Hypothalamus (tissue), 51 donors: ENCODE measurements around the gene ATXN7L2.

Source experiments
- DNase-seq, 51 donors: peaks; one replicate each; lab custom pipeline; 2025; lab: John Stamatoyannopoulos, UW

The ATXN7L2 gene

DNA sequence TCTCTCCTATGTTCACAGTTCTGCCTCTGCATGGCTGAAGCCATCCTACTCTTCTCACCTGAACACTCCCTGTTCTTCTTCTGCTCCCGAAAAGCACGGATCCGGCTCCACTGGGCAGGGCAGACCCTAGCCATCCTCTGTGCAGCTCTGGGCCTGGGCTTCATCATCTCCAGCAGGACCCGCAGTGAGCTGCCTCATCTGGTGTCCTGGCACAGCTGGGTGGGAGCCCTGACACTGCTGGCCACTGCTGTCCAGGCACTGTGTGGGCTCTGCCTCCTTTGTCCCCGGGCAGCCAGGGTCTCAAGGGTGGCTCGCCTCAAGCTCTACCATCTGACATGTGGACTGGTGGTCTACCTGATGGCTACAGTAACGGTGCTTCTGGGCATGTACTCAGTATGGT, 12.0 kb downstream of the ATXN7L2 start:
- no peak for DNase-seq

DNA sequence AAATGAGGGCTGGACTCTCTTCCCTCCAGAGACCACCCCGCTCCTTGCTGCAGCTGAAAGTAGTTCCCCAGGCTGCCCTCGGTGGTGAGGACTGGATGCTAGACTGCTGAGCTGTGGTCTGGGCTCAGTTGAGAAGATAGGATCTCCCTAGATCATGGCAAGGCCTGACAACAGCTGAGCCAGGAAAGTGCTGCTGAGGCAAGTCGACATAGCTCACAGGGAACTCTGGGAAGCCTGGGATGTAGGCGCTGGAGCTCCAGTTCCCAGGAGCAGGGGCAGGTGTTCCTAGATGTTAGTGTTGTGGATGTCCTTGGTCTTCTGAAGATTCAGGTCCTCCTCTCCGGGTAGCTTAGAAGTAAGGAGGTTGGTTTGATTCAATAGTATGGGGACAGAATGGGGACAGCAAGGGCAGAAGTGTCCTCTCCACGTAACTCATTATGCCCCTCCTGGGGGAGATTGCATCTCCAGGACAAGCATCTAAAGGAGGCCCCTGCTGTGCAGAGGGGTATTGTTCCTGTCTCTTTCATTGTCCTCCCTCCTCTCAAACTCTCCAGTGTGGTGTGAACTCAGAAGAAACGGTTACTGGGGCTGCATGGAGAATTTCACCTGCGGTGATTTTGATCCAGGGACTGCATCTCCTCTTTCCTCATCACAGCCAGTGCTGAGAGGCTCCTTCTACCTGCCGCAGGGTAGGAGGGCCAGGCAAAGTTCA, 13.9 kb downstream of the ATXN7L2 start:
- DNase-seq, result no peak

DNA sequence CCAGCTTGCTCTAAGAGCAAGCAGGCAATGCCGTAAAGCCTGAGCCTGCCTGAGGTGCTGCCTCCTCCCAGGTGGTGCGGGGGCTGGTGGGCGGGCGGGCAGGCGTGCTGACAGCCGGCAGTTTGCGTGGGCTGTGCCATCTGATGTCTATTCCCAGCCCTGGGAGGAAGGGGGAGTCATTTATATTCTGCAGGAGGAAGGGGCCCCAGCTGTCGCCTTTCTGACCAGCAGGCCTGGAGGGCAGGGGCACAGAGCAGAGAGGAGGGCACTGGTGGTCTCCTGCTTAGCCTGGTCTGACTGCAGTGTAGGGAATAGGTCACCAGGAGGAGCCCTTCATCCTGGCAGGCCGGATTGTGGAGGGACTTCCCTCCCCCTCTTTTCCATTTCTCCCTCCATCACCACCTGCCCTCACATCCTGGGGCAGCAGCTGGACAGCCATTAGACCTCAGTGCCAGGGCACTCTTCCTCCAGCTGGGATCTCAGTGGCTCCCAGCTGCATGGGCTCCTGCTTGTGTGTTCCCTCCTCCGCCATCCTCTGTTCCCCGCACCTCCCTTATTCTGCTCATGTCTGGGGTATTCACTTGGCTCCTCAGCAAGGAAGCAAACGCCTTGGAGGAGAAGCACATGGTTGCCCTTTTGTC, 14.6 kb downstream of the ATXN7L2 start:
- DNase-seq, result peak in 10 of 51 donors; percentile 5 to 69 (median 28)

DNA sequence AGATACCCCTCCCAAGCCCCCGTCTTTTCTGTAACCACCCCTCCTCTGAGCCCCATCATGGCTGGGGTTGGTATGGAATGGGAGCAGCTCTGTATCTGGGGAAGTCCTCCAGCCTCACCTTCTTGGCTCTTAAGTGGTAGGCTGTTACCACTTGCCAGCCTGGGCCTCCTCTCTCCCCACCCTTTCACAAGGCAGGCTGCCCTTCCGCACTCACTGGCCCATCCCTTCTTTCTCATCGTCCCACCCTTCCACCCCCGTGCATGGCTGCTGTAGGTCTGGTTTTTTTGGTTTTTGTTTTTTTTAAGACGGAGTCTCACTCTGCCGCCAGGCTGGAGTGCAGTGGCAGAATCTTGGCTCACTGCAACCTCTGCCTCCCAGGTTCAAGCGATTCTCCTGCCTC, 15.4 kb downstream of the ATXN7L2 start:
- no peak for DNase-seq

DNA sequence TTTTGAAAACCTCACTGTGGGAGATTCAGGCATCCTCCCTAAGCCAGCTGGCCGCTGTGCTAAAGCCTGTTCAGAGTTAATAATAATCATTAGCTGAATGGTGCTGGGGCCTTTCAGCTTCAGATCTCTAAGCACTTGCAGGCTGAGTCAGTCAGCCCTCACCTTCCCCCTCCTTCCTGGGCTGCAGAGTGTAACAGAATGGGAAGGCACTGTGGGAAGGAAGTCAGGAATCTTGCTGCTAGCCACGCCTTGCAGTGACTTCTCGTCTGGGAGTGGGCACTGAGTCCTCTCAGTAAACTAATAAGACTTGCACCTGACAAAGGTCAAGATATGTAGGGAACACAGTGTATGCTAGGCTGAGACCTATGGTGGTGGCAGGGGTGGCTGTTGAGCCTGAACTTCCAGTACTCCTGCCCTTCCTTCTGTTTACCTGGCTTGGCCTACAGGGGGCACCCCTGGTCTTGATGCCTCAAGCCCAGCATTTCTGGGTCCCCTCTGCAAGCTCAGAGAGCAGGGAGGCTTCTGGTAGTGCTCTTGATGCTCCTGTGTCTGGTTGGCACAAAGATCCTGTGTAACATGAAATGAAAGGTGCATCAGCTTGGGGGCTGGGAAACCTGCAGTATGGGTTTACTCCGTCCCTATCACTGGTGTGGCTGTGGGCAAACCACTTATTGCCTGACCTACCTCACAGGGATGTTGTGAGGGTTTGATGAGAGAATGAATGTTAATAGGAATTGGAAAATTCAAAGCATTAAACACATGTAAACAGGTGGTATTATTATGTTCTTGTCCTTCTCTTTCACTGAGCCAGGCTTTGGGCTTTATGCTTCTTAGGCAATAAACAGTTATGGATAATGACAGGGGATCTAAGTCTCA, 16.2 kb downstream of the ATXN7L2 start:
- peak in 8 of 51 donors; percentile 6 to 55 (median 22) for DNase-seq

DNA sequence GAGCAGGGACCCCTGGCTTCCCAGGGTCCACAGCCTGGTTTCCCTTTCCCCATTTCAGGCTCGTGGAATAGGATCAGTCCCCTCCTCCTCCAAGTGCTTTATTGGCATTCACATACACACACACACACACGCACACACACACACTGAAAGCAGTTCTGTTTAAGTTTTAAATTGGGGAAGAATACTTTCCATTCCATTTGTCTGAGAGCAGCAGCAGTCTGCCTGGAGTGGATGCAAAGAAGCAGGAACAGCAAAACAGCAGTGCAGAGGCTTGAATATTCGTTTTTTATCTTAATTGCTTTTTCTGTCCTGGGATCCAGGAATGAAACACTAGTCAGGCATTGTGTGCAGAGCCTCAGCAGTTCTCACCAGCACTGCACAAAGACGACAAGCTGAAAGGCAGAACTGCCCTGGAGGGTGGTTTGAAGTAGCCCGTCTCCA, 17.3 kb downstream of the ATXN7L2 start:
- DNase-seq, result peak in 1 of 51 donors; percentile 16

DNA sequence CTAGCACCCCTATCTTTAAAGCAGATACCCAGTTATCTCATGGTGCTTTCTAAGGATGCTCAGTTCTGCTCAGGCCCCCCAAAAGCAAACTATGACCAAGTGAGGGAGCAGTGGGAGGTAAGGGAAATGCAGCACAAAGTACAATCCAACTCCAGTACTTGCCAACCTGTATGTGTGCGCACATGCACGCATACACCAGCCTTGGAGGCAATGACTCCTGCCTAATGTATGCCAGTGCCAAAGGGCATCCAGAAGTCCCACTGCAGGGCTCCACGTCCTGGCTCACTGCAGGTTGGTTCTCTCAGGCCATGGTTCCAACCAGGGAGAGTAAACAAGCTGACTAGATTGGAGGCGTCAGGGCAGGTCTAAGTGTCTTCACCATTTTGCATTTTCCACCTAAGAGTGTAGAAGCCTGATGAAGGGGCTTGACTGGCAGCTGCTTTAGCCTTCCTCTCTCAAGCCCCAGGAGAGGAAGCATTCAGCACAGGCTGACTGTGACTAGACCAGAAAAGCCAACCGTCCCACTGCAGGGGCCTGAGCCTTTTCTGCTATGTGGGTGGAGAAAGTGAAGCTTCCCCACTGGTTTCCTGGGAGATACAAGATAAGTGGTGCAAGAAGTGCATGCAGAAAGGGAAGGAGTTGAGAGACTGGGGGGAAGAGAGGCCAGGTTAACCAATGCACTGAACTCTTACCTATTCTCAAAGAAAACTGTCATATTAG, 18.1 kb downstream of the ATXN7L2 start:
- no peak for DNase-seq

DNA sequence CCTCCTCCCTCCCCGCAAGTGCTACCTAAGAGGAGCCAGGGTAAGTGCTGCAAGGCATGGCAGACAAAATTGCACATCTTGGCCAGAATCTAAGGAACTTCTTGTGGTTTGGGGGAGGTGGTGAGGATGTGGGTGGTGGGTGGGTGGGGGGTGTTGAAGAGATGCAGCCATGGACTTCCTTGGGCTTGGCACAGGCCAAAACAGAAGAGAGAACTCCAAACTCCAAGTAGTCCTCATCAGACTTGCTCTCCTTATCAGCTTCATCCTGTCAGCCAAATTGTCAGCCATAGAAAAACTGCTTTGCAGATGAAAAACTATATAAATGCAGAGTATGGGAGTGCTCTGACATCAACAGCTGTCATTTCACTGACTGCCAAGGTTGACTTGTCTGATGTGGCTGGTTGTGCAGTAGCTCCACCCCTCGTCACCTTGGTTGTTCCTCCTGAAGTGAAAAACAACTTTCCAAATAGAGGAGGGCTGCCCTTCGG, 18.7 kb downstream of the ATXN7L2 start:
- DNase-seq, result no peak

DNA sequence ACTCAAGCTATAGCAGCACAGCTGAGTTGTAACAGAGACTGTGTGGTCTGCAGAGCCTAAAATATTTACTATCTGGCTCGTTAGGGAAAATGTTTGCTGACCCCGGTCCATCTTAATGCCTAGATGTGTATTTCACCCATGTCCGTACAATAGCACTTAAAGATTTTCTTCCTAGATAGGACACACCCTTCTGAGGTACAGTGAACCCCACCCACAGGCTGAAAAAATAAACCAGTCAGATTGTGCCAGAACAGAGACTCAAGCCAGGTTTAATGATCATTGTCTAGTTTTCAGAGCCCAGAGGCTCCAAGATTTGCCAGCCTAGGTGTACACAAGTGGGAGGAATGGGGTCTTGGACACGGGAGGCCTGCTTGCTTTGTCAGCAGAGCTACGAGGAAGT, 20.2 kb downstream of the ATXN7L2 start:
- DNase-seq, result no peak

DNA sequence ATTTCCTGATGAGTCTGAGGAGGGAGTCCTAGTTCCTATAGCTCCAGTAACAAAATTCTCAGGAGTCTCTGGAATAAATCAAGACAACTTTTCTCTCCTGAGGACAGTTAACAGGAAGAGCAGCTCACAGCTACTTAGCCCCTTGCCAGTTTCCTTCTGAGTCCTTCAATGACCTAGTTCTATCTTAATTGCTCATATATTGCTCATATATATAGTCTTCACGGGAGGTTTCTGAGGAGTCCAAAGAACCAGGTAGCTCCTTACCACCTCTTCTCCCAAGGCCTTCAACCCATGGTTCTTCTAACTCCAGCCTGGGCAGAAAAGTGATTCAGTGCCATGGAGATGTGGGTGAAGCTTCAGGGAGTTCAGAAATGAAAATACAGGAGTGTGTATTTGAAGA, 21.3 kb downstream of the ATXN7L2 start:
- DNase-seq, result no peak

DNA sequence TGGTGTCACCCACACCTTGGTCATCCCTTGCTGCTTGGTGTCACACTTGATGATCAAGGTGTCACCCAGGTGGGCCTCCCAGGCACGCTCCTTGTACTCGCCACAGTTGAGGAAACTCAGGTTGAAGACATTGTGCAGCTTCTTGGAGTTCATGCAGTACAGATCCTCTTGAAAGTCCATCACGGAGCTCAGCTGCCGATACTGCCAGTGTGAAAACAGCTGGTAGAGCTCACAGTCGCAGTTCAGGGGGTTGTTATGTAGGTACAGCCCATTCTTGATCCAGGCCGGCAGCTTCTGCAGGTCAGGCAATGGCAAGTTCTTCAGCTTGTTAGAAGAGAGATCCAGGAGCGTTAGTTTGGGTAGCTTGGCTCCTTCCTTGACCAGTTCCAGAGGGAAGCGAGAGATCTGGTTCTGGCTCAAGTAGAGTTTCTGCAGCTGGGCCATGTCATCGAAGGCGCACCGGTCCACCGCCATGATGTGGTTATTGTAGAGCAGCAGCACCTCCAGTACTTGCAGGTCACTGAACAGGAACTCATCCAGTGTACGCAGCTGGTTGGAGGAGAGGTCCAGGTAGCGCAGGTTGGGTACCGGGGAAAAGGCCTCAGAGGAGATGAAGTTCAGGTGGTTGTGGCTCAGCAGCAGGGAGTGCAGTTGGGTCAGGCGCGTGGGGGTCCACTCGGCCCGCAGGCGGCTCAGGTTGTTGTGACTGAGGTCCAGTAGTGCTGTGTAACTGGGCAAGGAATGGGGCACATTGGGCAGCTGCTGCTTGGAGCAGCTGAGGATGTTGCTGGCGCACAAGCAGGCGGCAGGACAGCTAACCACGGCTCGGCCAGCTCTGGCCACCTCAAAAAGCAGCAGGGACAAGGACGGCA, 24.5 kb downstream of the ATXN7L2 start:
- DNase-seq, result peak in 1 of 51 donors; percentile 11

DNA sequence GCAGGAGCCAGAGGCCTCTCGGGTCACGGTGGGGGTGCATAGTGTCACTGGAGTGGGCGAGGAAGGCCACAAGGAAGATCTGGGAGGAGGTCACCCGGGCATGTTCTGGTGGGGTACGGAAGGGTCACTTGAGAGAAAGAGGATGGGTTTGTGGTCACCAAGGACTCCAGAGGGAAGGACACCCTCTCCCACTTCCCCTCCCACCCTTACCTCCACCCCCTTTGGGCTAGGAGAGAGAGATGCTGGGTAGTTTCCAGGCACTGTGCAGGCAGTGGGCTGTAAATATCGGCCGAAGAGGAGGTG, 25.1 kb downstream of the ATXN7L2 start:
- no peak for DNase-seq

DNA sequence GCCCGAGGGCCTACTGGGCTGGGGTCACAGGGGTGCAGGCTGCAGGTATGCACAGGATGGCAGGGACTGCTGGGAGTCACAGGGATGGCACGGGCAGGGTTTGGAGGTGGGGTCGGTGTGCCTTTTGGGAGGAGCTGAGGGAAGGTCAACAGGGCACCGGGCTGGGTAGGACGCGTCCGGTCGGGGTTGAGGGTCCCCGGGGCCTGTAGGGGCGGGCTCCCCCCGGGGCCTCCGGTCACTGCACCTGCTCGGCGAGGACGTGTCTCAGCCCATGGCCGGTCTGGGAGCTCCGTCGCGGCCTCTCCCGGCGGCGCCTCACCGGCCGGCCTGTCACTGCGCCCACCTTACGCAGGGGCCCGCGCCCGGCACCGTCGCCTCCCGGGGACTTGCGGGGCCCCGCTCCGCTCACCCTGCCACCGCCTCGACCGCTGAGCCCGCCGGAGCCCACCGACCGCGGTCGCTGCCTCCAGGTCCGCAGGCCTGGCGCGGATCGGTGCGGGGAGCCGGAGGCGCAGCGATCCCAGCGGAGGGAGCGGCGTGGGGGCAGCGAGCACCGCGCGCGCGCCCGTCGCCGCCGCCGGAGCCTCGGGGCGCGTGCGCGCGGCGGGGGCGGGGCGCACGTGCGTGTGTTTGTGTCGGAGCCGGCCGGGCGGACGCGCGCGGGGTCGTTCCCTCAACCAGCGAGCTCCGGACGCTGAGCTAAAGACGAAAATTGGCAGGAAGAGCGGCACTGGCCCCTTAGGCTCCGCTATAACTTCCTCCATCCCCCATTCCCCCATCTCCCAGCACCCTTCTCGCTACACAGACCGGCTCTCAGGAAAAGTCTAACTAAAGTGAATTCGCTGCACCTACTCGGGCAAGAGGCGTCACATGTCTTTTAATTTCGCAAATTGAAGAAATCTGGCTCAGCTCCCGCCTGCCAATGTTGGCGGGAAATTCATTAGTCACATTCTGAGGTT, 25.8 kb downstream of the ATXN7L2 start, which contains the start of gene AMIGO1:
Gene AMIGO1 (minus strand): TSS at position 552 of the 959 bp plus-strand sequence. CDS start 815 bp downstream, outside the sequence.
- DNase-seq, result peak in 24 of 51 donors; percentile 12 to 69 (median 30)

DNA sequence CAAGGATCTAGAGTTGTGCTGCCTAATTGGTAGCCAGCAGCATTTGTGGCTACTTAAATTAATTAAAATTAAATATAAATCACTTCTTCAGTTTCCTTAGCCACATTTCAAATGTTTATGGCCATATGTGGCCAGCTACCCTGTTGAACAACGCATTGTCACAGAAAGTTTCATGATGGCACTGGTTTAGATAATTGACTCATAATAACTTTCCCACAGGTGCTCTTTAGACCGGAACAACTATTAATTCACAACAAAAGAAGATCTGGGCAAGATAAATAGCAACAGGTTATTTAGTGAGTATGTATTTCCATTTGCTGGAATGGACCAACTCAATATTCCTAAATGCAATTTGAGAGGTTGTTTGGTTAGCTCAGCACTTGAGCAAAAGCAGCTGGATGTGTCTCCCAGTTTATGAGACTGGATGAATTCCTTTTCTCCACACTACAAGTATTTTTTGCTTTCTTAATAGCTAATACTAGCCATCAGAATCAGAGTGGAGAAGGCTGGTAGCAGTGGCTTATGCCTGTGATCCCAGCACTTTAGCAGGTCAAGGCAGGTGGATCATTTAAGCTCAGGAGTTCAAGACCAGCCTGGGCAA, 29.5 kb downstream of the ATXN7L2 start:
- no peak for DNase-seq

DNA sequence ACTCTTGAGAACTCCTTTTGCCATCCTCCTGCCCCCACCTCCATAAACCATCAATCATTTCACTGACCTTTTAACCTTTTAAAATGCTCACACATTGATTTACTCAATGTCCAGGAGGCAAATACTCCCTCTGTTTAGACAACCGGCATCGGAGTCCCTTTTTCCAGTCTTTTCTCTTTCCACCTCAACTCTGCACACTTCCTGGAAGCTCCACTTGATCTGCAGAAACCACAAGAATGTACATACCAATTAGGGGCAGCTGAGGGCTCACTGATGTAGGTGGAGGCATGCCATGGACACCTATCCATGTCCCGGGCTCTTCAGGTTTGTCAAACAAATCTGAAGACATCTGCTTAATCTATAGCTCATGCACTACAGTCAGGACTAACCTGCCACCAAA, 31.1 kb downstream of the ATXN7L2 start:
- DNase-seq, result no peak

DNA sequence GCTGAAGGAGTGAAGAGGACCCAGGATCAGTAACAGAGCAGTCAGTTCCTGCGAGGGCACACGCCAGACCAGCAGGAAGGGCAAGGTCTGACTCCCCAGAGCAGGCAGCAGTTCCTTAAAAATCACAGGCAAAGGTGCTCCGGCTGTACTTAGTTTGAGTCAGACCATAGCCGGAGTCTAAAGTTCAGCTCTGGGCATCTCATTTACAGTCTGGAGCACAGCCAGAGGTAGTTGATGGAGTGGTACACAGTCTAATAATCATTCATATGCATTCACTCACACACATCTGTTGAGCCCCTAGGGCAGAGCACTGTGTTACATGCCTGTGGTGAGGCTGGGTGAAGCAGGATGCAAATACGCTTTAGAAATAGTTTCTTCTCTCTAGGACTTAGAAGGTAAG, 33.2 kb downstream of the ATXN7L2 start:
- DNase-seq, result no peak

DNA sequence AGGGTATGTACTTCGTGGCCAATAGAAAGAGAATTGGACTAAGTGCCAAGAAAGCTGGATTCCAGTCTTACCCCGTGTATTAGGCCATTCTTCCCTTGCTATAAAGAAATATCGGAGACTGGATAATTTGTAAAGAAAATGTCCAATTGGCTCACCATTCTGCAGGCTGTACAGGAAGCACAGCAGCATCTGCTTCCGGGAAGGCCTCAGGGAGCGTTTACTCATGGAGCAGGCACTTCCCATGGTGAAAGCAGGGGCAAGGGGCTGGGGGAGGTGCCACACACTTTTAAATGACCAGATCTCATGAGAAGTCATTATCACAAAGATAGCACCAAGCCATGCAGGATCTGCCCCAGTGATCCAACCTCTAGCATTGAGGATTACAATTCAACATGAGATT, 33.6 kb downstream of the ATXN7L2 start:
- DNase-seq, result no peak
